ENCODE data around the gene WARS2.
"Not testable (repeated sequence)": the region's sequence is repeated elsewhere in the genome, so short reads cannot be mapped to it uniquely, and the experiment has no call there.

Gene WARS2

DNA sequence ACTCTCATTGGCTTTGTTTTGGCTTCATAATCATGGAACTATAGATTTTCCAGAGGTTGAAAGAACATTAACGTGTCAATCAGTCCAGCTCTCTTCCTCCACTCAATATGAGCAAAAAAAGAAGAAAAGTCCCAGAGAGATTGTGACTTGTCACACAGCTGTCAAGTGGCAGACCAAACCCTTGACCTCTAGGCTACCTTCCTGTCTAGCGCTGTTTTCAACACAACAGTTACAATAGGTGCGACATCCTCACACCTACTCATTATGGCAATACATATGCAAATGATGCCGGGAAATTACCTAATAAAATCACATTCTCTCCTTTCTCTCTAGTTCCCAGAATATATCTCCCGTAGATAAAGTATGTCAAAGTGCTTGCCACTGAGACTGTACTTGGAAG is 1.1 kb downstream of the WARS2 start:
- no peak for DNase-seq

- DNase-seq = no peak
Measured at GRCh38 chr1:119136401-119136800, 4.1 kb downstream of the WARS2 start.

DNA sequence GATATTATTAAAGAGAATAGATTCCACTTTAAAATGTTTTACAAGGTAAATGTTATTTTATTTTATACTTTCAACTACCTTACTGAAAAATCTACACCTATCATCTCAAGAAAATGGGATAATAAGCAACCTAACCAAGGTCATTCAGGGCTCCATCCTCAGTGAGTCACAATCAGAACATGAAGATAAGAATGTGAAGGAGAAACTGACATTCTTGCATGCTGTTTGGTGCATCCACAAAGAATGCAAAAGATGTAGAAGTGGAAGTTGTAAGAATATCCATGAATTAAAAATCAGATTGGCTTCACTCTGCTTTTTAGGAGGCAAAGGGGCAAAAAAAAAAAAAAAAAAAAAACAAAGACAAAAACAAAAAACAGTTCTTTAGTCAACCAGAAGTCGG is 6.5 kb downstream of the WARS2 start:
- DNase-seq = peak in 1 of 2 experiments; percentile 23

GRCh38 chr1:119132179-119132578 is 8.3 kb downstream of the WARS2 start:
- no peak for DNase-seq

DNA sequence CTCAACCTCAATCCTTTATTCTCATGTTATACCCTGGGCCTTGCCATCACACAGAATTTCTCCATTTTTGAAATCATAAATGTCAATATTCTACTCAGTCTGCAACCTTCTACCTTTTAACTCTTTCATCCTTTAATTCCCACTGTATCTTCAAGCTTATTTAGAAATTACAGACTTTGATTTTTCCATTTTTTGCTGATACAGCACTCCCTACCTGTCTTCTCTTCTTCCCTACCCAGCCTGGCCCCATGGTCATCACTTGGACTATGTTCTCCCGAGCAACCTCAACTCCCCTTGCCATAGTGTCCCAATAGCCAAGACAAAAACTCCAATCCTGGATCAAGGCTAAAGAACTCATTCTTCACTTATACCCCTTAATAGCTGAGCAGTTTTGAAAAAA is 14.6 kb downstream of the WARS2 start:
- DNase-seq = no peak

DNA sequence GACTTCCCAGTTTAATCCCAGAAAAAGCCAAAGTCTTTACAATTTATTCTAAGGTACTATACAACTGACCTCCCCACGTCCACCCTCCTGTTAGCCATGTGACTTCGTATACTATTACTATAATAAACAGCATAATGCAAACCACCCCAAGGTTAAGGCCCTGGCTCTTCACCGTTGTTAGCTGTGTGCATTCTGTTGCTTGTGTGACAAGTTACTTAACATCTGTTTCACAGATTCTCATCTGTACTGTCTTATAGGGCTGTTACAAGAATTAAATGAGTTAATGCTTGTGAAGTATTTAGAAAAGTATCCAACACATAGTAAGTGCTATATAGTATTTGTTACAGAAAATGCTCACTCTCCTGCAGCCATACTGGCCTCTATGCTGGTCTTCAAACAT is 15.7 kb downstream of the WARS2 start:
- DNase-seq = no peak

- DNase-seq = not testable (repeated sequence)
Measured at GRCh38 chr1:119121872-119122271, 18.6 kb downstream of the WARS2 start.

DNA sequence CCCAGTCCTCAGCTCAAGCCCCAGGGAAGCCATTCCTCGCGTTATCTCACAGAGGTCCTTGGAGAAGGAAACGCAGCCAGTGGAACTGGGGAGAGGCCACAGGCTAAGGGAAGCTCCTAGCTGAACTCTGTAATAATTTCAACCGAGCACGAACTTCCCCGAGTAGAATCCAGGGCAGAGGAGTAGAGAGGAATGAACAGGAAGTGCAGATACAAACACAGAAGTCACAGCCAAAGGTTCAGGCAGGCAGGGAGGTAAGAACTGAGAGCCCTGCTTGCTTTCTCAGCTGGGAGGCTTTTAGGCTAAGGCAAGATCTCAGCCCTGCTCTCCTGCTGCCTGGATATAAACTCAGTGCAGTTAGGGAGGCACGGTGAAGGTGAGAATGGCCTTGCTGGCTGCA is 23.7 kb downstream of the WARS2 start:
- no peak for DNase-seq

- no peak for DNase-seq
Measured at GRCh38 chr1:119115736-119116135, 24.7 kb downstream of the WARS2 start.

DNA sequence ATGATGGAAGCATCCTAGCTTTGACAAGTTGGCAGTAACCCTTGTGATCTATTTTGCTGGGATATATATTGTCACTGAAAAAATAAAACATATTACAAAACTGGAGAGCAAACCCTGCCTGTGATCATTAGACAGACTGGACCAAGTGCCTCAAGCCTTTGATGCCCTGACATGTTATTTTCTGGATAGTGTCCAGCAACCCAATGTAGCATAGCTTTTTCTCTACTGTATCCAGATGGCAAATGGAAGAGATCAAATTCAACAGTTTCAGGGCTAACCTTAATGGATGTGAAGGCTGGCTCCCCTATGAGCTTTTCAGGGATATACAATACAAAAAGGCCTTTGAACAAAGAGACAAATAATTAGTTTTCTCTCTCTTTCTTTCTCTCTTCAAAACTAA is 25.1 kb downstream of the WARS2 start:
- DNase-seq = no peak

- DNase-seq = no peak
Measured at GRCh38 chr1:119114786-119115185, 25.7 kb downstream of the WARS2 start.

GRCh38 chr1:119112791-119113190 is 27.7 kb downstream of the WARS2 start:
- DNase-seq = no peak

GRCh38 chr1:119112244-119112643 is 28.2 kb downstream of the WARS2 start:
- no peak for DNase-seq

GRCh38 chr1:119108988-119109387 is 31.5 kb downstream of the WARS2 start:
- no peak for DNase-seq

- no peak for DNase-seq
Measured at GRCh38 chr1:119103764-119104163, 36.7 kb downstream of the WARS2 start.

- DNase-seq = no peak
Measured at GRCh38 chr1:119102051-119102450, 38.4 kb downstream of the WARS2 start.

GRCh38 chr1:119101563-119101962 is 38.9 kb downstream of the WARS2 start:
- DNase-seq = no peak

GRCh38 chr1:119099775-119100174 is 40.7 kb downstream of the WARS2 start:
- no peak for DNase-seq

GRCh38 chr1:119097380-119097779 is 43.1 kb downstream of the WARS2 start:
- no peak for DNase-seq

DNA sequence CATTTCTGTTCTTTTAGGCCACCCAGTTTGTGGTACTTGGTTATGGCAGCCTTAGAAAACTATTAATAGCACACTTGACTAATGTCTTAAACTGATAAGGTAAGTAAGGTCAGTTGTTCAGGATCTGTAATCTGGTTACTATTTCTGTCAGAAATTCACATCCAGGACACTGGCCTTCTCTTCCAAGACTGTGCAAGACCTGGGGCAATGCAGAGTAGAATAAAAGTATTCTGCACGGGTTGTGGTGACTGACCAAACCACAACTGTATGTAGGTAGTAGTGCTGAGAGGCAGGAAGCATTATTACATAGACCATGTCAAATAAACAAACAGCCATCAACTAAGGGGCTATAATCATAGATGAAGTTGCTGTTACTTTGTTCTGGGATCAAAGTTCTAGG is 46.7 kb downstream of the WARS2 start:
- no peak for DNase-seq

DNA sequence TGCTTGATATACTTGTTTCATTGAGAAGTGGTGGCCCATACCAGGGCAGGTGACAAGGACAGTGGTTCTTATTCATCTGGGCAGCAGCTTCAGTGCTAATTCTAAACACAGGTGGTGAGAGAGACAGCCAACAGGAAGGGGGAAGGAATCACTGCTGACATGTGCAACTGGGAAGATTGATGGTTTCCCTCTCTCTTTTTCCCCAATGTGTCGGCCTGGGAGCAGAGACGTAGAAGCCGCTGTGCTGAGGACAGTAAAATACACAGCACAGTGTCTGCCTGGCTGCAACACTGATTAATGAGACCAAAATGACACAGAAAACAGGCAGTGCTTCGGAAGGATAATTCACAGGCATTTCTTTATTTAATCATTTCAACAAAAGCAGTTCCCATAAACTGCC is 48.8 kb downstream of the WARS2 start:
- DNase-seq = no peak

GRCh38 chr1:119090250-119090649 is 50.2 kb downstream of the WARS2 start:
- no peak for DNase-seq

- DNase-seq = no peak
Measured at GRCh38 chr1:119086830-119087229, 53.6 kb downstream of the WARS2 start.

GRCh38 chr1:119084798-119085197 is 55.7 kb downstream of the WARS2 start:
- no peak for DNase-seq

DNA sequence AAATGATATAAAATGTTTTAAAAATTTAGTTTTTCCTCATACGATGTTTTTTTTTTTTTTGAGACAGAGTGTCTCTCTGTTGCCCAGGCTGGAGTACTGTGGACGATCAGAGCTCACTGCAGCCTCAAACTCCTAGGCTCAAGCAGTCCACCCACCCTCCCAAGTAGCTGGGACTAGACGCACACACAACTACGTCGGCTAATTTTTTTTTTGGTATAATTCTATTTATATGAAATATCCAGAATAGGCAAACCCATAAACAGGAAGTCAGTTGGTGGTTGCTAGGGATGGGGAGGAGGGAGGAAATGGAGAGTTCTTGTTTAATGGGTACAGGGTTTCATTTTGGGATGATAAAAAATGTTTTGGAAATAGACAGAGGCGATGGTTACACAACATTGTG is 56.5 kb downstream of the WARS2 start:
- no peak for DNase-seq

DNA sequence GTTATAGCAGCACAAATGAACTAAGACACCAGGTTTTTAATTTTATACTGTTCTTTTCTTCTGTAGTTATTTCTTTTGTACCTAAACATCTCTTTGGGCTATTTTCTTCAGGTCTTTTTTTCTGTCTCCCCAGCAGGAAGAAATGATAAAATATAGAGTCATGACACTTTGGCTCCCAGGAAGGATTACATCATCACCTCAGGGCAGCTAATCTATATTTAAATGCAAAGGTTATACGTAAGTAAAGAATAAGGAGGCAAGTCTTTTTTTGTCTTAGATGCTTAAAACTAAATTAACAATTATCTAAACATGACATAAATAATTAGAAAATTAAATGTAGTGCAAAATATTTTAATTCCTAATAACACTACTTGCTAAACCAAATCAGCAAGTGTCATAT is 57.0 kb downstream of the WARS2 start:
- no peak for DNase-seq

Measured in SW 1271 (cell line).